IPS DF 4.7 (cell line): ENCODE measurements around the gene ZBTB7B.

Experiments used
- DNase-seq: peaks from one replicate; pipeline ENCODE4 v3.0.0-alpha.2; 2013; ENCODE audit warnings: low spot score; ENCODE audit errors: extremely low read depth

Gene ZBTB7B

GRCh38 chr1:155003766-155004351 lies 1.3 kb downstream of the ZBTB7B start:
- no peak for DNase-seq

GRCh38 chr1:155004352-155005075 lies 1.9 kb downstream of the ZBTB7B start:
- no peak for DNase-seq

- DNase-seq = no peak
Observed at GRCh38 chr1:155005076-155006011, 2.7 kb downstream of the ZBTB7B start.

GRCh38 chr1:155006601-155007101 lies 4.0 kb downstream of the ZBTB7B start:
- no peak for DNase-seq

GRCh38 chr1:155007251-155007828 lies 4.7 kb downstream of the ZBTB7B start:
- no peak for DNase-seq

GRCh38 chr1:155008015-155008941 lies 5.7 kb downstream of the ZBTB7B start:
- no peak for DNase-seq

GRCh38 chr1:155009221-155009711 lies 6.7 kb downstream of the ZBTB7B start:
- no peak for DNase-seq

- DNase-seq = no peak
Observed at GRCh38 chr1:155009742-155010141, 7.1 kb downstream of the ZBTB7B start.

GRCh38 chr1:155010211-155010918 lies 7.8 kb downstream of the ZBTB7B start:
- DNase-seq = no peak

- DNase-seq = no peak
Observed at GRCh38 chr1:155011004-155011416, 8.4 kb downstream of the ZBTB7B start.

- no peak for DNase-seq
Observed at GRCh38 chr1:155011437-155012025, 8.9 kb downstream of the ZBTB7B start.

- no peak for DNase-seq
Observed at GRCh38 chr1:155012026-155012546, 9.5 kb downstream of the ZBTB7B start.

GRCh38 chr1:155012776-155013602 lies 10.4 kb downstream of the ZBTB7B start:
- no peak for DNase-seq

GRCh38 chr1:155013632-155014031 lies 11.0 kb downstream of the ZBTB7B start:
- no peak for DNase-seq

- no peak for DNase-seq
Observed at GRCh38 chr1:155014709-155015508, 12.3 kb downstream of the ZBTB7B start.

GRCh38 chr1:155015527-155016230 lies 13.1 kb downstream of the ZBTB7B start:
- no peak for DNase-seq
